Neutrophil (primary cell): ENCODE data around the gene ZCCHC4.

Experiments
- H3K27ac ChIP-seq: fragments of 200-600 bp; sonication (generic); 2 replicates; pipeline ENCODE4 v1.5.1; 2016; ENCODE audit warnings: mild to moderate bottlenecking, moderate library complexity
- H3K27me3 ChIP-seq: fragments of 200-600 bp; sonication (generic); 2 replicates; pipeline ENCODE4 v1.6.0; 2016; ENCODE audit warnings: mild to moderate bottlenecking
- H3K36me3 ChIP-seq: fragments of 200-600 bp; sonication (generic); 2 replicates; pipeline ENCODE4 v1.5.1; 2017
- H3K4me1 ChIP-seq, 2 experiments: fragments of 200-600 bp in 1 of 2; sonication (generic) in 1 of 2; 1 replicate in 1 of 2; 2 replicates in 1 of 2; pipeline versions ENCODE4 v1.5.1 to v1.6.1; 2013 to 2016; ENCODE audit warnings: low read depth in 1 of 2, low read length in 1 of 2, mild to moderate bottlenecking in 1 of 2, moderate library complexity in 1 of 2; ENCODE audit not compliant: control insufficient read depth in 1 of 2, insufficient read depth in 1 of 2
- H3K4me3 ChIP-seq, 2 experiments: fragments of 200-600 bp in 1 of 2; sonication (generic) in 1 of 2; 1 replicate in 1 of 2; 2 replicates in 1 of 2; pipeline ENCODE4 v1.5.1; 2013 to 2016; ENCODE audit warnings: low read depth in 1 of 2, low read length in 1 of 2, mild to moderate bottlenecking in 1 of 2, moderate library complexity in 1 of 2
- H3K9me3 ChIP-seq: fragments of 200-600 bp; sonication (generic); 2 replicates; pipeline ENCODE4 v1.5.1; 2016
- TF ChIP-seq, protein P1 (sequence below): fragments of 200-600 bp; sonication (generic); IDR thresholded peaks from 2 replicates; pipeline ENCODE4 v1.5.1; 2016; ENCODE audit warnings: antibody characterized with exemption

The ZCCHC4 gene

DNA sequence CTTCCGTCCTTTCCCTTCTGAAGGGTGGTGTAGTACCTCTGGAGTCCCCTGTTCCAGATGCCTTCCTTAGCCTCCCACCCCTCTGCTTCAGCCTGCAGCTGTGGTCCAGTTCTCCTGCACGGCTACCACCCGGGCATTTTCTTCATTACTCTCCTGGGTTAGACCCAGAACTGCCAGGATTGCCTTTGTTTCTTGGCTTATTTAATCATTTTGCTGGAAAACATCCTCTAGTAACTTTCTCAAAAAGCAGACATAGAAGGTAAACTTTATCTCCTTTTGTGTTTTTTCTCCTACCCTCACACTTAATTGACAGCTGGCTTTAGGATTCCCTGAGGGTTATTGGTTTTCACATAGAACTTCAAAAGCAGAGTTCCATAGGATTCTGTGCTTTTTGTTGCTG, 84.7 kb downstream of the ZCCHC4 start:
- peaks cover 81% of the 10 kb centered on the region for H3K36me3 ChIP-seq
- TF ChIP-seq, protein P1, sequence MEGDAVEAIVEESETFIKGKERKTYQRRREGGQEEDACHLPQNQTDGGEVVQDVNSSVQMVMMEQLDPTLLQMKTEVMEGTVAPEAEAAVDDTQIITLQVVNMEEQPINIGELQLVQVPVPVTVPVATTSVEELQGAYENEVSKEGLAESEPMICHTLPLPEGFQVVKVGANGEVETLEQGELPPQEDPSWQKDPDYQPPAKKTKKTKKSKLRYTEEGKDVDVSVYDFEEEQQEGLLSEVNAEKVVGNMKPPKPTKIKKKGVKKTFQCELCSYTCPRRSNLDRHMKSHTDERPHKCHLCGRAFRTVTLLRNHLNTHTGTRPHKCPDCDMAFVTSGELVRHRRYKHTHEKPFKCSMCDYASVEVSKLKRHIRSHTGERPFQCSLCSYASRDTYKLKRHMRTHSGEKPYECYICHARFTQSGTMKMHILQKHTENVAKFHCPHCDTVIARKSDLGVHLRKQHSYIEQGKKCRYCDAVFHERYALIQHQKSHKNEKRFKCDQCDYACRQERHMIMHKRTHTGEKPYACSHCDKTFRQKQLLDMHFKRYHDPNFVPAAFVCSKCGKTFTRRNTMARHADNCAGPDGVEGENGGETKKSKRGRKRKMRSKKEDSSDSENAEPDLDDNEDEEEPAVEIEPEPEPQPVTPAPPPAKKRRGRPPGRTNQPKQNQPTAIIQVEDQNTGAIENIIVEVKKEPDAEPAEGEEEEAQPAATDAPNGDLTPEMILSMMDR, result no peak
- no peaks in the 10 kb centered on the region for H3K9me3 ChIP-seq
- no peak overlapping the region for H3K27ac ChIP-seq
- no peak overlapping the region for H3K4me3 ChIP-seq
- H3K27me3 ChIP-seq, result no peaks in the 10 kb centered on the region
- peaks cover 8 to 9% of the 10 kb centered on the region in 2 experiments for H3K4me1 ChIP-seq

DNA sequence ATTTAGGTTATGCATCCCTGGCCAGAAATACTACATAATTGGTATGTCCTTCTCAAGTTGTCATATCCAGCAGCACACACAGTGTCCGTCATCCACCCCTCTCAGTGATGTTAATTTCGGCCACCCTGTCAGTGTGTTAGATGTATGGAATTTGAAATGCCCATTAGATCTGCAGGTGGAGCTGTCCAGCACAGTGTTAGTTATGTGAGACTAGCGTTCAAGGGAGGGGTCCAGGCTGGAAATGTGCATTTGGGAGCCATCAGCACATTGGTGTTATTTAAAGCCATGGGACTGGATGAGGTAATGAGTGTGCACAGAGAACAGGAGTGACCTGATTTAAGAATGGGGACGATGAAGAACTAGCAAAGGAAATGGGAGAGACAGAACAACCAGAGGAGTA, 86.9 kb downstream of the ZCCHC4 start:
- H3K4me1 ChIP-seq, result peaks cover 8 to 17% of the 10 kb centered on the region in 2 experiments
- H3K4me3 ChIP-seq, result no peak overlapping the region
- TF ChIP-seq, protein P1, result no peak
- H3K27me3 ChIP-seq, result no peaks in the 10 kb centered on the region
- peaks cover 68% of the 10 kb centered on the region for H3K36me3 ChIP-seq
- no peak overlapping the region for H3K27ac ChIP-seq
- no peaks in the 10 kb centered on the region for H3K9me3 ChIP-seq

DNA sequence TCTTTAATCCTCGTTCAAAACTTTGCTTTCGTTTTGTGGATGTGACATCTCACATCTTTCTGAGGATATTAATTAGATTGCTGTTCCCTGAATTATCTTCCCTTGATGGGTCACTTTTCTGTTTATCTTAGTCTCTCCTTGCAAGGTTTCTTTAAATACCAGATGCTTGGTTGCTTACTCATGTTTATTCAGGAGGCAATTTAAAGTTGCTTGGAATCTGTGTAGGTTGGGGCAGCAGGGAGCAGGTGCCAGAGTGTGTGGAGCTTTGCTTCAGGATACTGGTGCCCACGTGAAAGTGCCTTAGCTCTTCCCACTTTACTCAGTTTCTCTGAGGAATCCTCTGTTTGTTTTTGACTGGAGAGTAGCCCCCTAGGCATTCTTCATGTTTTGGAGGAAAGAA, 88.5 kb downstream of the ZCCHC4 start:
- Histone ChIP-seq H3K36me3 (peaks cover 57% of the 10 kb centered on the region), H3K27ac (no peak overlapping the region), H3K4me3 (no peak overlapping the region)

DNA sequence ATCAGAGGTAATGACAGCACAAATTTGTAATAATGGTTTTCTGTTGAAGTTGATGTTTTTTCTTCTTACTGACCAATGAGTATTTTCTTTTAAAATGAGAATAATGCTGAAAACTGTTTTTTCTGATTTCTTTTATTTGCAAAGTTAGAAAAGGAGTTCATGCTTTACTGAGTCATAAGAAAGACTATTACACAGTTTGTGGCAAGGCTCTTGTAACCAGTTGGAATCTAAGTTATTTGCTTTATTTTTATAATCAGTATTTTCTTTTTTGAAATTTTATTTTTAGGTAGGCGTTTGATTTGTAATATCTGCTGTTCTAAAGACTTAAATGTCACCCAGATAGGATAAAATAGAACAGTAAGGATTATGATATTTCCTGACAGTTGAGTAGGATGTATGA, 89.9 kb downstream of the ZCCHC4 start:
- H3K27ac ChIP-seq, result no peak overlapping the region
- TF ChIP-seq, protein P1, result no peak

More for the DNA sequence above, 88.5 kb downstream of the ZCCHC4 start:
- Histone ChIP-seq H3K9me3 (no peaks in the 10 kb centered on the region), H3K4me1 (peaks cover 15 to 31% of the 10 kb centered on the region in 2 experiments), H3K27me3 (no peaks in the 10 kb centered on the region)
- TF ChIP-seq, protein P1, result no peak

DNA sequence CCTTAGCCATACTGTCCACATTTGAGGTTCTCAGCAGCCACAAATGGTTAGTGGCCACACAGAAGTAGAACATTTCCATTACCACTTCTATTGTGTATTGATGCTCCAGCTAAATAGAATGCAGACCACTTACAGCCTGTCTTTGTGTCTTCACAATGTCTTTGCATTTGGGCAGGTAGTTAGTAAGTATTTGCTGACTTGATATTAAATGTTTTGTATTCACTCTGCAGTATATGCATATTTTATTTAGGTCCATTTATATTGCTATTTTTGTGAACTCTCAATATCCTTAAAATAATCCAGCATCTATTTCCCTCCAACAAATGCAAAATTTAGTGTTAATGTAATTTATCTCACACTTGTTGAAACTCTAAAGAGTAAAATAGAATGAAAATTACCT, 91.1 kb downstream of the ZCCHC4 start:
- Histone ChIP-seq H3K27ac (no peak overlapping the region), H3K27me3 (no peaks in the 10 kb centered on the region), H3K9me3 (no peaks in the 10 kb centered on the region), H3K4me3 (no peak overlapping the region), H3K4me1 (peaks cover 27 to 47% of the 10 kb centered on the region in 2 experiments), H3K36me3 (peaks cover 40% of the 10 kb centered on the region)
- TF ChIP-seq, protein P1, result no peak

More for the DNA sequence above, 89.9 kb downstream of the ZCCHC4 start:
- no peak overlapping the region for H3K4me3 ChIP-seq
- no peaks in the 10 kb centered on the region for H3K27me3 ChIP-seq
- H3K4me1 ChIP-seq, result peaks cover 22 to 37% of the 10 kb centered on the region in 2 experiments
- H3K36me3 ChIP-seq, result peaks cover 47% of the 10 kb centered on the region
- no peaks in the 10 kb centered on the region for H3K9me3 ChIP-seq

DNA sequence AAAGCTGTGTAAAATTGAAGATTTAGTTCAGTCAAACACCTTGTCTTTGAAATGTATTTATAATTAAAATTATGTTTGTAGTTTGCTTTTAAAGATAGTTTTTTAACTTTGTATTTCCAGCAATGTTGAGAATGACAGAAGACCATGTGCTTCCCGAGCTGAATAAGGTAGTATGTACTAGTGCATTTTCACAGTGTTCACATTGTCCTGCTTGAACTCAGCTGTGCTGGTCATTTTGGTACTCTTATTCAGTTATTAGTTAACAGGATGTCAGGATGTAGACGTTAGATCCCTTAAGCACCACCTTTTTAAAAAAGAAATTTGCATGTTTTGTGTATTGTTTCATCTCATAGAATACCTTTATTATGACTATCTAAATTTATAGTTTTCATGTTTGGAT, 92.9 kb downstream of the ZCCHC4 start:
- peaks cover 47% of the 10 kb centered on the region for H3K36me3 ChIP-seq
- TF ChIP-seq, protein P1, result no peak
- no peaks in the 10 kb centered on the region for H3K9me3 ChIP-seq

More for the DNA sequence above, 92.9 kb downstream of the ZCCHC4 start:
- Histone ChIP-seq H3K4me1 (peaks cover 22 to 42% of the 10 kb centered on the region in 2 experiments), H3K27me3 (no peaks in the 10 kb centered on the region), H3K27ac (no peak overlapping the region), H3K4me3 (no peak overlapping the region)
